ENCODE results near the gene MTM1.

The MTM1 gene

GRCh38 chrX:150548251-150548650, 20.2 kb upstream of the MTM1 start:
- FAIRE-seq (no peak), DNase-seq (ENCODE audit: insufficient read length, low spot score) (no peak)

- FAIRE-seq (no peak), DNase-seq (ENCODE audit: insufficient read length, low spot score) (no peak)
These were observed 19.7 kb upstream of the MTM1 start for GRCh38 chrX:150548684-150549083.

GRCh38 chrX:150551963-150552362, 16.5 kb upstream of the MTM1 start:
- FAIRE-seq (no peak), DNase-seq (ENCODE audit: insufficient read length, low spot score) (no peak)

GRCh38 chrX:150558424-150558823, 10.0 kb upstream of the MTM1 start:
- DNase-seq (ENCODE audit: insufficient read length, low spot score) (no peak), FAIRE-seq (no peak)

- FAIRE-seq (no peak), DNase-seq (ENCODE audit: insufficient read length, low spot score) (no peak)
These were observed 3.6 kb upstream of the MTM1 start for GRCh38 chrX:150564838-150565237.

- FAIRE-seq (no peak), DNase-seq (ENCODE audit: insufficient read length, low spot score) (no peak)
These were observed 2.9 kb upstream of the MTM1 start for GRCh38 chrX:150565551-150565950.

GRCh38 chrX:150566734-150567182, 1.7 kb upstream of the MTM1 start:
- DNase-seq (ENCODE audit: insufficient read length, low spot score) (no peak), FAIRE-seq (no peak)

- FAIRE-seq = no peak
- DNase-seq (ENCODE audit: insufficient read length, low spot score) = no peak
These were observed 639 bp upstream of the MTM1 start for GRCh38 chrX:150567645-150568319.

- DNase-seq (ENCODE audit: insufficient read length, low spot score) (no peak), FAIRE-seq (no peak)
These were observed 695 bp downstream of the MTM1 start for GRCh38 chrX:150569155-150569477.

- FAIRE-seq (no peak), DNase-seq (ENCODE audit: insufficient read length, low spot score) (no peak)
These were observed 2.1 kb downstream of the MTM1 start for GRCh38 chrX:150570512-150570911.

- DNase-seq (ENCODE audit: insufficient read length, low spot score) (no peak), FAIRE-seq (no peak)
These were observed 3.8 kb downstream of the MTM1 start for GRCh38 chrX:150572206-150572605.

GRCh38 chrX:150573106-150573505, 4.7 kb downstream of the MTM1 start:
- DNase-seq (ENCODE audit: insufficient read length, low spot score) (no peak), FAIRE-seq (no peak)

- no peak for FAIRE-seq
- no peak for DNase-seq (ENCODE audit: insufficient read length, low spot score)
These were observed 5.3 kb downstream of the MTM1 start for GRCh38 chrX:150573702-150574101.

- no peak for FAIRE-seq
- no peak for DNase-seq (ENCODE audit: insufficient read length, low spot score)
These were observed 6.4 kb downstream of the MTM1 start for GRCh38 chrX:150574559-150575418.

- FAIRE-seq (no peak), DNase-seq (ENCODE audit: insufficient read length, low spot score) (no peak)
These were observed 7.0 kb downstream of the MTM1 start for GRCh38 chrX:150575419-150575814.

- DNase-seq (ENCODE audit: insufficient read length, low spot score) (no peak), FAIRE-seq (no peak)
These were observed 8.8 kb downstream of the MTM1 start for GRCh38 chrX:150577174-150577573.

- FAIRE-seq (no peak), DNase-seq (ENCODE audit: insufficient read length, low spot score) (no peak)
These were observed 12.8 kb downstream of the MTM1 start for GRCh38 chrX:150581093-150581775.

GRCh38 chrX:150582338-150582948, 14.0 kb downstream of the MTM1 start:
- FAIRE-seq (no peak), DNase-seq (ENCODE audit: insufficient read length, low spot score) (no peak)

GRCh38 chrX:150587585-150588503, 19.4 kb downstream of the MTM1 start:
- DNase-seq (ENCODE audit: insufficient read length, low spot score) (no peak), FAIRE-seq (no peak)

- DNase-seq (ENCODE audit: insufficient read length, low spot score) (no peak), FAIRE-seq (no peak)
These were observed 26.2 kb downstream of the MTM1 start for GRCh38 chrX:150594584-150594983.
